Amygdala (tissue), 56 donors: Measurements from ENCODE around the gene ABI1.
A peak's percentile ranks its signal among the peaks of the same experiment; 100 is the strongest.

Source experiments
- DNase-seq, 56 donors: peaks; one replicate each; lab custom pipeline; 2025; lab: John Stamatoyannopoulos, UW

Gene ABI1

GRCh38 chr10:26779176-26779860, 81.4 kb downstream of the ABI1 start:
- DNase-seq: no peak

GRCh38 chr10:26777686-26778085, 83.1 kb downstream of the ABI1 start:
- DNase-seq: no peak

- DNase-seq: no peak
These were observed 84.5 kb downstream of the ABI1 start for GRCh38 chr10:26776258-26776657.

- DNase-seq: no peak
These were observed 87.1 kb downstream of the ABI1 start for GRCh38 chr10:26773633-26774032.

- DNase-seq: peak in 9 of 56 donors; percentile 2 to 35 (median 14)
These were observed 90.7 kb downstream of the ABI1 start for GRCh38 chr10:26770069-26770468.

GRCh38 chr10:26765549-26765948, 95.2 kb downstream of the ABI1 start:
- DNase-seq: no peak

GRCh38 chr10:26759008-26759407, 101.8 kb downstream of the ABI1 start:
- no peak for DNase-seq

GRCh38 chr10:26755443-26755903, 105.3 kb downstream of the ABI1 start:
- no peak for DNase-seq

GRCh38 chr10:26746061-26746460, 114.7 kb downstream of the ABI1 start:
- no peak for DNase-seq

- no peak for DNase-seq
These were observed 116.9 kb downstream of the ABI1 start for GRCh38 chr10:26743841-26744240.

GRCh38 chr10:26743091-26743490, 117.7 kb downstream of the ABI1 start:
- DNase-seq: no peak

- no peak for DNase-seq
These were observed 119.4 kb downstream of the ABI1 start for GRCh38 chr10:26741368-26741767.

GRCh38 chr10:26739071-26739631, 121.6 kb downstream of the ABI1 start:
- no peak for DNase-seq

- no peak for DNase-seq
These were observed 122.4 kb downstream of the ABI1 start for GRCh38 chr10:26738301-26738911.

GRCh38 chr10:26737730-26738129, 123.0 kb downstream of the ABI1 start:
- peak in 17 of 56 donors; percentile 5 to 59 (median 17) for DNase-seq

- DNase-seq: no peak
These were observed 125.3 kb downstream of the ABI1 start for GRCh38 chr10:26735435-26735834.

- peak in 40 of 56 donors; percentile 9 to 72 (median 28) for DNase-seq
These were observed 126.8 kb downstream of the ABI1 start for GRCh38 chr10:26733750-26734568.

- DNase-seq: no peak
These were observed 130.2 kb downstream of the ABI1 start for GRCh38 chr10:26730552-26730951.

- DNase-seq: no peak
These were observed 131.4 kb downstream of the ABI1 start for GRCh38 chr10:26729395-26729794.

- DNase-seq: no peak
These were observed 131.8 kb downstream of the ABI1 start for GRCh38 chr10:26728957-26729356.

- DNase-seq: no peak
These were observed 133.8 kb downstream of the ABI1 start for GRCh38 chr10:26727005-26727404.
